Measurements from ENCODE around the gene UROC1. TPM values are rescaled to one million over a fixed set of nuclear protein-coding genes. Genes with fewer than 3 reads are reported as not detected.
A peak's percentile ranks its signal among the peaks of the same experiment; 100 is the strongest.

The UROC1 gene
- total RNA-seq, 1 donor: not detected

GRCh38 chr3:126525853-126526667, 8.5 kb upstream of the UROC1 start:
- TF ChIP-seq CTCF (IDR thresholded peaks at IDR 0.05; ENCODE audit: insufficient read depth, low read depth, low read length): no peak
- no peak overlapping the region for H3K4me3 ChIP-seq (ENCODE audit: low read depth, low read length)
- DNase-seq (ENCODE audit: low read depth): no peak

- no peak for DNase-seq (ENCODE audit: low read depth)
- TF ChIP-seq CTCF (IDR thresholded peaks at IDR 0.05; ENCODE audit: insufficient read depth, low read depth, low read length): no peak
- no peak overlapping the region for H3K4me3 ChIP-seq (ENCODE audit: low read depth, low read length)
Measured at GRCh38 chr3:126525091-126525852, 7.7 kb upstream of the UROC1 start.

GRCh38 chr3:126524429-126524988, 6.9 kb upstream of the UROC1 start:
- DNase-seq (ENCODE audit: low read depth): no peak
- peak overlapping the region; percentile 48 for H3K4me3 ChIP-seq (ENCODE audit: low read depth, low read length)
- no peak for TF ChIP-seq CTCF (IDR thresholded peaks at IDR 0.05; ENCODE audit: insufficient read depth, low read depth, low read length)

GRCh38 chr3:126523745-126524428, 6.3 kb upstream of the UROC1 start, which contains the start of gene CHST13:
Gene CHST13, plus strand, starts transcription at chr3:126524155. Its CDS starts 178 bp downstream, at chr3:126524333.
- TF ChIP-seq CTCF (IDR thresholded peaks at IDR 0.05; ENCODE audit: insufficient read depth, low read depth, low read length): no peak
- peak within 1 kb of the TSS; percentile 48 for H3K4me3 ChIP-seq (ENCODE audit: low read depth, low read length)
- DNase-seq (ENCODE audit: low read depth): peak; percentile 49

- no peak overlapping the region for H3K4me3 ChIP-seq (ENCODE audit: low read depth, low read length)
- peak; percentile 83 for TF ChIP-seq CTCF (IDR thresholded peaks at IDR 0.05; ENCODE audit: insufficient read depth, low read depth, low read length)
- DNase-seq (ENCODE audit: low read depth): peak; percentile 40
Measured at GRCh38 chr3:126522363-126522788, 4.8 kb upstream of the UROC1 start.

- TF ChIP-seq CTCF (IDR thresholded peaks at IDR 0.05; ENCODE audit: insufficient read depth, low read depth, low read length): no peak
- H3K4me3 ChIP-seq (ENCODE audit: low read depth, low read length): no peak overlapping the region
- DNase-seq (ENCODE audit: low read depth): no peak
Measured at GRCh38 chr3:126521122-126521891, 3.7 kb upstream of the UROC1 start.
